B cell (primary cell): ENCODE results near the gene TOLLIP. TPM values are rescaled to one million over a fixed set of nuclear protein-coding genes. Genes with fewer than 3 reads are reported as not detected.

Experiments
- ATAC-seq: fragments of 200-7000 bp; cut with Tn5 transposase; one replicate; pipeline ENCODE4 v1.10.0; 2021; ENCODE audit warnings: low read depth, mild to moderate bottlenecking, moderate number of reproducible peaks, moderate library complexity
- CTCF ChIA-PET: fragments of 350-600 bp; sonication (Branson Sonifier 250); formaldehyde crosslinking; loops from one replicate; lab custom pipeline; 2021; ENCODE audit warnings: antibody characterized with exemption, inconsistent platforms; lab: Charles Lee
- POLR2A ChIA-PET: fragments of 350-600 bp; sonication (Branson Sonifier 250); formaldehyde crosslinking; loops from one replicate; lab custom pipeline; 2021; ENCODE audit warnings: antibody characterized with exemption; lab: Charles Lee
- DNase-seq: peaks from one replicate; pipeline ENCODE4 v3.0.0; 2013
- H2AFZ ChIP-seq: 2 replicates; pipeline ENCODE4 v1.6.1; 2012; ENCODE audit warnings: mild to moderate bottlenecking, low read depth, low read length; ENCODE audit not compliant: insufficient read depth, poor library complexity, severe bottlenecking
- H3K27ac ChIP-seq, 2 donors: 1 replicate in 1 of 2; 2 replicates in 1 of 2; pipeline ENCODE4 v1.5.1; 2012 to 2013; ENCODE audit warnings: low read length in 2 of 2, mild to moderate bottlenecking in 2 of 2, moderate library complexity in 1 of 2
- H3K27me3 ChIP-seq, 4 experiments: fragments of 200-600 bp in 1 of 4; sonication (generic) in 1 of 4; replicated peaks in 1 of 4; 1 replicate in 2 of 4; 2 replicates in 2 of 4; pipeline versions ENCODE4 v1.6.1 to v1.7.0; 2013 to 2016; ENCODE audit warnings: low read length in 3 of 4, mild to moderate bottlenecking in 2 of 4, mixed read lengths in 1 of 4, moderate library complexity in 1 of 4; ENCODE audit not compliant: insufficient read depth in 4 of 4, control insufficient read depth in 3 of 4; ENCODE audit errors: control extremely low read depth in 1 of 4
- H3K36me3 ChIP-seq, 2 experiments: replicated peaks in 1 of 2; 1 replicate in 1 of 2; 2 replicates in 1 of 2; pipeline versions ENCODE4 v1.6.1 to v1.7.1; 2013; ENCODE audit warnings: low read length in 1 of 2; ENCODE audit not compliant: insufficient read depth in 2 of 2, control insufficient read depth in 1 of 2; ENCODE audit errors: control extremely low read depth in 1 of 2, extremely low read depth in 1 of 2
- H3K4me1 ChIP-seq, 2 donors: fragments of 200-600 bp in 1 of 2; sonication (generic) in 1 of 2; 1 replicate in 1 of 2; 2 replicates in 1 of 2; pipeline versions ENCODE4 v1.5.1 to v1.6.1; 2013 to 2017; ENCODE audit warnings: low read length in 2 of 2; ENCODE audit not compliant: control insufficient read depth in 2 of 2, insufficient read depth in 2 of 2
- H3K4me2 ChIP-seq: replicated peaks from 2 replicates; pipeline ENCODE3; 2012; ENCODE audit warnings: mild to moderate bottlenecking, low read depth, low read length; ENCODE audit not compliant: poor library complexity, severe bottlenecking
- H3K4me3 ChIP-seq, 5 experiments: fragments of 200-600 bp in 1 of 5; sonication (generic) in 1 of 5; 1 replicate in 3 of 5; 2 replicates in 2 of 5; pipeline versions ENCODE4 v1.5.1 to v1.7.0; 2011 to 2016; ENCODE audit warnings: low read length in 4 of 5, mild to moderate bottlenecking in 4 of 5, low read depth in 2 of 5, control low read depth in 1 of 5, moderate library complexity in 1 of 5; ENCODE audit not compliant: insufficient read depth in 1 of 5; ENCODE audit errors: control extremely low read depth in 1 of 5, extremely low read depth in 1 of 5
- H3K79me2 ChIP-seq: fragments of 200-600 bp; sonication (generic); one replicate; pipeline ENCODE4 v1.6.0; 2016; ENCODE audit warnings: low read length; ENCODE audit not compliant: control insufficient read depth, insufficient read depth
- H3K9ac ChIP-seq: fragments of 200-600 bp; sonication (generic); 2 replicates; pipeline ENCODE4 v1.6.1; 2017; ENCODE audit warnings: mild to moderate bottlenecking, low read length, moderate library complexity
- H3K9me3 ChIP-seq, 3 donors: one replicate each; pipeline versions ENCODE4 v1.6.1 to v1.7.1; 2013; ENCODE audit warnings: low read length in 2 of 3; ENCODE audit not compliant: control insufficient read depth in 2 of 3, insufficient read depth in 1 of 3; ENCODE audit errors: control extremely low read depth in 1 of 3
- H4K20me1 ChIP-seq: 2 replicates; pipeline ENCODE4 v1.6.0; 2012; ENCODE audit warnings: mild to moderate bottlenecking, low read length; ENCODE audit not compliant: insufficient read depth, control insufficient read depth, poor library complexity, severe bottlenecking
- H3K27ac Mint-ChIP-seq: one replicate; pipeline ENCODE4 v1.8.0; 2021; ENCODE audit warnings: mixed read lengths
- H3K27me3 Mint-ChIP-seq: one replicate; pipeline ENCODE4 v1.8.0; 2021; ENCODE audit warnings: mixed read lengths
- H3K4me1 Mint-ChIP-seq: one replicate; pipeline ENCODE4 v1.8.0; 2021; ENCODE audit warnings: mixed read lengths
- H3K4me3 Mint-ChIP-seq: one replicate; pipeline ENCODE4 v1.8.0; 2021; ENCODE audit warnings: mixed read lengths
- H3K9me3 Mint-ChIP-seq: one replicate; pipeline ENCODE4 v1.8.0; 2022; ENCODE audit warnings: mixed read lengths; ENCODE audit not compliant: insufficient read depth
- CTCF ChIP-seq: fragments of 200-600 bp; IDR thresholded peaks from one replicate; pipeline ENCODE4 v1.8.0; 2022; ENCODE audit warnings: antibody characterized with exemption, mild to moderate bottlenecking
- EZH2 ChIP-seq: IDR thresholded peaks from 2 replicates; pipeline ENCODE4 v1.6.1; 2012; ENCODE audit warnings: borderline replicate concordance, low read depth, mild to moderate bottlenecking, moderate library complexity, low read length; ENCODE audit not compliant: insufficient read depth, poor library complexity, severe bottlenecking
- WGBS: methylation state at CpG from one replicate; pipeline ENCODE4 v1.1.5; 2013; ENCODE audit warnings: missing lambda C conversion rate; ENCODE audit not compliant: insufficient coverage; 5-methylcytosine and 5-hydroxymethylcytosine counted together
- intact Hi-C: fragments of 100-400 bp; cut with micrococcal nuclease; formaldehyde crosslinking; loops from one replicate; pipeline ENCODE4 v1.10.0; 2022
- polyA plus RNA-seq: library from polyadenylated mRNA; depleted of rRNA; stranded (reverse); fragments of >200 nt; gene quantifications from 2 replicates; pipeline ENCODE4 v1.2.3, GENCODE V29; 2012
- total RNA-seq, 2 donors: library from RNA; stranded (reverse); fragments of 120-200 nt in 1 of 2; gene quantifications; 1 replicate in 1 of 2; 2 replicates in 1 of 2; pipeline versions ENCODE4 v1.2.3 to v1.2.4, GENCODE V29; 2013 to 2022

Gene TOLLIP
- total and polyA plus RNA-seq, 2 donors (not counting 1 experiment from before 2014, with no cell fraction given), result 34.7 to 52.5 TPM

GRCh38 chr11:1277936-1278512 is 31.4 kb downstream of the TOLLIP start:
- Histone ChIP-seq H3K4me3 (no peak overlapping the region), H3K79me2 (no peaks in the 10 kb centered on the region), H3K27ac (no peak overlapping the region), H3K4me1 (no peaks in the 10 kb centered on the region), H4K20me1 (peaks cover 17% of the 10 kb centered on the region), H3K9me3 (no peaks in the 10 kb centered on the region), H3K36me3 (peaks cover 0 to 39% of the 10 kb centered on the region in 2 experiments), H3K27me3 (no peaks in the 10 kb centered on the region), H2AFZ (no peak overlapping the region), H3K4me2 (no peak overlapping the region), H3K9ac (no peak overlapping the region)
- WGBS, result 94% methylated on average over 27 of the region's 27 CpGs
- no peak for ATAC-seq
- Mint-ChIP-seq H3K27ac (no peak overlapping the region), H3K4me3 (no peak overlapping the region), H3K27me3 (no peaks in the 10 kb centered on the region), H3K4me1 (no peaks in the 10 kb centered on the region), H3K9me3 (no peaks in the 10 kb centered on the region)
- DNase-seq, result no peak
- intact Hi-C loops, result no loop called here
- CTCF ChIA-PET, result no interaction called here
- POLR2A ChIA-PET, result no interaction called here
- TF ChIP-seq CTCF (no peak), EZH2 (no peak)

- H3K36me3 ChIP-seq, result peaks cover 0 to 38% of the 10 kb centered on the region in 2 experiments
- 97% methylated on average over 34 of the region's 37 CpGs for WGBS
Observed at GRCh38 chr11:1276866-1277615, 32.4 kb downstream of the TOLLIP start.

More at GRCh38 chr11:1276866-1277615, 32.4 kb downstream of the TOLLIP start:
- H3K9me3 Mint-ChIP-seq, result no peaks in the 10 kb centered on the region
- H3K4me1 Mint-ChIP-seq, result no peaks in the 10 kb centered on the region
- Histone ChIP-seq H3K4me1 (no peaks in the 10 kb centered on the region), H4K20me1 (peaks cover 17% of the 10 kb centered on the region), H3K4me3 (no peak overlapping the region), H3K27ac (no peak overlapping the region), H3K79me2 (no peaks in the 10 kb centered on the region), H3K4me2 (no peak overlapping the region), H2AFZ (no peak overlapping the region), H3K9ac (no peak overlapping the region), H3K27me3 (no peaks in the 10 kb centered on the region), H3K9me3 (no peaks in the 10 kb centered on the region)
- ChIA-PET CTCF (no interaction called here), POLR2A (no interaction called here)
- ATAC-seq (no peak), DNase-seq (no peak)
- H3K4me3 Mint-ChIP-seq, result no peak overlapping the region
- intact Hi-C loops, result no loop called here
- TF ChIP-seq EZH2, result no peak
- H3K27ac Mint-ChIP-seq, result no peak overlapping the region
- H3K27me3 Mint-ChIP-seq, result no peaks in the 10 kb centered on the region
